DMS 273 (cell line): ENCODE data around the gene MED22.
"Not testable (repeated sequence)": the region's sequence is repeated elsewhere in the genome, so short reads cannot be mapped to it uniquely, and the experiment has no call there.

Source experiments
- DNase-seq: peaks from one replicate; lab custom pipeline; 2025; ENCODE audit not compliant: unreplicated experiment; lab: John Stamatoyannopoulos, UW

MED22 gene

GRCh38 chr9:133339641-133340040 is 8.3 kb downstream of the MED22 start:
- no peak for DNase-seq

GRCh38 chr9:133335924-133336811 is 11.8 kb downstream of the MED22 start, which contains the start of gene SURF6:
SURF6 (minus strand) TSS chr9:133336188; CDS start chr9:133336132, 56 bp downstream.
- DNase-seq = peak; percentile 97

DNA sequence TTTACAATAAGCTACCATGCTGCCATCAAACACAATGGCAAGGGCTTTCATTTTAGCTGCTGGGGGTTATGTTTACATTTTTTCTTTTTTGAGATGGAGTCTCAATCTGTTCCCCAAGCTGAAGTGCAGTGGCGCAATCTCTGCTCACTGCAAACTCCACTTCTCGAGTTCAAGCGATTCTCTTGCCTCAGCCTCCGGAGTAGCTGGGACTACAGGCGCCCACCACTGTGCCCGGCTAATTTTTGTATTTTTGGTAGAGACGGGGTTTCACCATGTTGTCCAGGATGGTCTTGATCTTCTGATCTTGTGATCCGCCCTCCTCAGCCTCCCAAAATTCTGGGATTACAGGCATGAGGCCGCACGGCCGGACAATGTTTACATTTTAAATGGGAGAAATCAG is 13.0 kb downstream of the MED22 start:
- not testable (repeated sequence) for DNase-seq

DNA sequence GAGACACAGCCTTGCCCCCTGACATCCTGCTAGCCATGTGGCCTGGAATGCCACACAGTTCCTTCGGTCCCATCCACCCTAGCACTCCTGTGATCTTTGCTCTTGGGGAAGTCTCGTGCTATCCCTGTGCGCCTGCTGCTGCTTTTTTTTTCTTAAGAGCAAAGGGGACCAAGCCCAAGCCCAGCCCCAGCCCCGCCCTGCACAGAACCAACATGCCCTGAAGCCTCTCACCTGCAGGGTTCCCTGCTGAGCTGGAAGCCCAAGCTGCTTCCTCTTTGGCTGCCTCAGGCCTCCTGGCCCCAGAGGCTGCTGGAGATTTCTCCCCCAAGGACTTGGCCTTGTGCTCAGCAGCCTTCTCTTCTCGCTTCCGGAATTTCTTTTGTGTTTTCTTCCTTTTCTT is 13.8 kb downstream of the MED22 start:
- DNase-seq = no peak

- no peak for DNase-seq
These were observed 14.4 kb downstream of the MED22 start for GRCh38 chr9:133333566-133333965.

DNA sequence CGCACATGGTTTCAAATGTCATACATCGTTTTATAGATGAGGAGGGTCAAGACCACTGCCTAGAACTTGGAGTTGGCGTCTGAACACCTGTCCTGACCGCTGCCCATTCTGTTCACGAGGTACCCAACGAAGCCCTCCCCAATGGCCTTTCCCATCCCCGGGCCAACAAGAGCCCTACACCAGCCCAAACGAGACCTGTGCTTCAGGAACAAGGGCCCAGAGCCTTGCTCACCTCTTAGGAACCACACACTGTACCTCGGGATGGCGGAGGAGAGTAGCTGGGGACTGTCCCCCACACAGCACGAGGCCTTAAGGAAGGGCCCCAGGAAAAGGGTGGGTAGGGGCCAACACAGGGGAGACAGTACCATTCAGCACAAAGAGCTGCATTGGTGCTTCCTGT is 14.9 kb downstream of the MED22 start:
- no peak for DNase-seq

GRCh38 chr9:133332381-133332730 is 15.6 kb downstream of the MED22 start:
- DNase-seq = no peak

DNA sequence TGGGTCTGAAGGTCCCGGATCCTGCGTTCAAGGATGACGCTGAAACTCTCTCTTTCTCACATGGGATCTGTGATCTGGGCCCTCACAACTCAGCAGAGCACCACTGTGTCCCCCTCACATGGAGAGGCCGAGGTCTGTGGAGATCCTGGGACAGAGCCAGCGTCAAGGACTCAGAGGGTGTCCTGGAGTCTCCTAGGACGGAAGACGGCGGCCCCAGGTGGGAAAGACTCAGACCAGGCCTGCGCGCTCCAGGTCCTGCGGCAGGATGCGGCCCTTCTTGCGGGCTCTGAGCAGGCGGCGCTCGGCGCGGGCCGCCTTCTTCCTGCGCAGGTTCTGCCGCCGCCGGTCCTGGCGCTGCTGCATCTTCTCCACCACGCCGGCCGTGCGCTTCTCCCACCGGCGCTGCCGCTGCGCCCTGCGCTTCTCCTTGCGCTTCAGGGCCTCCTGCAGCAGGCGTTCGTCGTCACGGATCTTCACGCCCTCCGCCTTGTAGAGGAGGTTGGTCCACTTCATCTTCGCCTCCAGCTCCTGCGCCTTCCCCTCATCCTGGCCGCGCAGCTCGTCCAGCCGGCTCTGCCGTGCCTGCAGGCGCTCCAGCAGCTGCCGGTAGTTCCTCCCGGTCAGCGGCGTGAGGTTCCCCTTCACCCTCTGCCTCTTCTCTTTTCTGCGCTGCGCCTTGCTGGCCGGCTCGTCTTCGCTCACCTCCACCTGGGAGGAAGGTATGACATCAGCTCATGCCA is 16.1 kb downstream of the MED22 start:
- DNase-seq = no peak

- DNase-seq = no peak
These were observed 16.7 kb downstream of the MED22 start for GRCh38 chr9:133331221-133331620.

DNA sequence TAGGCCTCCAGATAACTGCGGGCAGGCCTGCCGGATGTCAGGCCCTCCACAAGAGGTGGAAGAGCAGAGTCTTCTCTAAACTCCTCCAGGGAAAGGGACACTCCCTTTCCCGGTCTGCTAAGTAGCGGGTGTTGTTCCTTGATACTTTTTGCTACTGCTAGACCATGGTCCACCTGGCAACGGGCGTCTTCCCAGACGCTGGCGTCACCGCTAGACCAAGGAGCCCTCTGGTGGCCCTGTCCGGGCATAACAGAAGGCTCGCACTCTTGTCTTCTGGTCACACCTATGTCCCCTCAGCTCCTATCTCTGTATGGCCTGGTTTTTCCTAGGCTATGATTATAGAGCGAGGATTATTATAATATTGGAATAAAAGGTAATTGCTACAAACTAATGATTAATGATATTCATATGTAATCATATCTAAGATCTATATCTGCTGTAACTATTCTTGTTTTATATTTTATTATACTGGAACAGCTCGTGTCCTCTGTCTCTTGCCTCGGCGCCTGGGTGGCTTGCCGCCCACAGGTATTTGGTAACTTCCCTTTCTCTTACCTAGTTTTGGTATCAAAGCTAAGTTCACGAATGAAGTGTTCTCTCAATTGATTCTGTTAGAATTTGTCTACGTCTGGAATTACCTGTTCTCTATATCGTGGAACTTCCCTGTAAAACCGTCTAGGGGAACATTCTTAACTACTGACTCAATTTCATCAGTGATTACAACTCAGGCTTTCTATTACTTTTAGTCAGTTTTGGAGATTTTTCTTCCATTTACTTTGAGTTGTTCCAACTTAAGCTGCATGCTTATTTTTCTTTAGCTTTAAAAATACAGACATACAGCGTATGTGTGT is 18.4 kb downstream of the MED22 start:
- peak; percentile 57 for DNase-seq

DNA sequence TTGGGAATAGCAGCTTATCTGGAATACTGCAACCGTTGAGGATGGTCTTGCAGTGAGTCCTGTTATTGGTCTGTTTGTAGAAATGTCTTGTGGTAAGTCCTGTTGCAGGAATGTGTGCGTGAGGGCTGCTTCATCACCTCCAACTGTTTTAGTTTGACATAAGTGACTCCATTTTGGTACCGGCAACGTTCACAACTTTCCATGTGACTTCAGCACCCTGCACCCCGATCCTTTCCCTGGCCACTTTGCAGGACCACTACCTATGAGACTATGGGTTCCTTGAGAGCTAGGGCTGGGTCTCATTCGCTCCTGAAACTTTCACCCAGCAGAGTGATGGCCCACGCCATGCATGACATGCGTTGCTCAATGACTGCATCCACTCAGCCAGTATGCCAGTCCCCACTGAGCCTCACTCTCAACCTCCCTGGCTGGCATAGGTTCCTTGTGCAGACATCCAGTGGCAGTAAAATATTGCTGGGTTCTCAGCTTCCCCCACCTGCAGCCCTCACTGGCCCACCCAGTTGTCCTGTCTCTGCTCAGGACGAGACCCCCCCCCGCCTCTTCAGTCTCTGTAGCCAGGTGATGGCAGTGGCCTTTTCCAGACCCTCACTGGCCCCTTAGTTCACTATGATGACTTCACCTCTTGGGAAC is 20.0 kb downstream of the MED22 start:
- no peak for DNase-seq

DNA sequence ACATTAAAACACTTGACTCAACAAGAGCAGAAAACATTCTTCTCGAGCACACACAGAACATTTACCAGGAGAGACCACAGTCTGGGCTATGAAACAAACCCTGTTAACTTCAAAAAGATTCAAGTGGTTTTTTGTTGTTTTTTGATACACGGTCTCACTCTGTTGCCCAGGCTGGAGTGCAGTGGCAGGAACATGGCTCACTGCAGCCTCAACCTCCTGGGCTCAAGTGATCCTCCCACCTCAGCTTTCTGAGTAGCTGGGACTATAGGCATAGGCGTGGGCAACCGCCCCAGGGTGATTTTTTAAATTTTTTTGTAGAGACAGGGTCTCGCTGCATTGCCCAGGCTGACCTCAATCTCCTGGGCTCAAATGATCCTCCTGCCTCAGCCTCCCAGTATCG is 20.9 kb downstream of the MED22 start:
- DNase-seq = not testable (repeated sequence)

GRCh38 chr9:133323991-133324703 is 23.8 kb downstream of the MED22 start:
- DNase-seq = no peak

DNA sequence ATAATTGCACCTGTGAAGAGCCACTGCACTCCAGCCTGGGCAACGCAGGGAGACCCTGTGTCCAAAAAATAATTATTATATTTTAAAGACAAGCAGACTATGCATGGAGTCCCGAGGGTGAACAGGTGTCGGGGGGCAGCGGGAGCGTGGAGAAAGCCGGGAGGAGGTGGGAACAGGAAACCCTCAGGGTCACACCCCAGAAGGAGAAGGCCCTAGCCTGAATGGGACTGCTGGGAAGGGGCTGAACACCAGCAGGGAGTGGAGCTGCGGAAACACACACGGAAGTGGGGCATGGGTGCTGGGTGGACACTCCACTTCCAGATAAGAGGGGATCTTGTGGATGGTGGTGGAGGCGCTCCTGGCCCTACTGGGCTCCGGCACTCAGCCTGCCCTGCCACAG is 24.7 kb downstream of the MED22 start:
- DNase-seq = no peak

GRCh38 chr9:133322701-133323100 is 25.2 kb downstream of the MED22 start:
- DNase-seq = no peak

DNA sequence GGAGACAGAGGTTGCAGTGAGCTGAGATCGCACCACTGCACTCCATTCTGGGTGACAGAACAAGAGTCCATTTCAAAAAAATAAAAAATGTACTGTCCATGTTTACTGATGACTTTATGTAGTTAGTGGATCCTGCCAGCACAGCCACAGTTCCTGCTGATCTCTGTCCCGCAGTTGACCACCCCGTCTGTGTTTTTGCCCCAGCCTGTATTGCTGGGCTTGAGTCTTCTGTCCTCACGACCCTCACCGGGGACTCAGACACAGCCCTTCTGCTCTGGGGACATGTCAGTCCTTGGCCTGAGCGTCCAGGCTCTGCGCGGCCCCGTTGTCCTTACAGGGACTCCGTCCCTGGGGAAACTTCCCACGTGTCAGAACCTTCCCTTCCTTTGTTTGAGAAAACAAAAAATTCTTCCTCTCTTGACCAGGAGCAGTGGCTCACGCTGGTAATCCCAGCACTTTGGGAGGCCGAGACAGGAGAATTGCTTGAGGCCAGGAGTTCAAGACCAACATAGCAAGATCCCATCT is 26.5 kb downstream of the MED22 start:
- DNase-seq = no peak

GRCh38 chr9:133320421-133320881 is 27.5 kb downstream of the MED22 start:
- DNase-seq = no peak

GRCh38 chr9:133317551-133317950 is 30.4 kb downstream of the MED22 start:
- not testable (repeated sequence) for DNase-seq

- DNase-seq = no peak
These were observed 31.9 kb downstream of the MED22 start for GRCh38 chr9:133315997-133316396.

- no peak for DNase-seq
These were observed 38.3 kb downstream of the MED22 start for GRCh38 chr9:133309608-133310007.
